DND-41 (cell line): ENCODE data around the gene C2CD4A.

Experiments used
- EZH2 ChIP-seq: IDR thresholded peaks from 3 replicates; pipeline ENCODE4 v1.6.1; 2012; ENCODE audit warnings: borderline replicate concordance, low read depth, mild to moderate bottlenecking, moderate library complexity, low read length, inconsistent platforms; ENCODE audit not compliant: severe bottlenecking
- TF ChIP-seq, protein P1 (sequence below): IDR thresholded peaks from 2 replicates; pipeline ENCODE4 v1.5.1; 2012; ENCODE audit warnings: borderline replicate concordance, low read length, moderate library complexity, mild to moderate bottlenecking; ENCODE audit not compliant: poor library complexity, severe bottlenecking; ENCODE audit errors: extremely low read depth

- no peak for TF ChIP-seq EZH2
- TF ChIP-seq, protein P1, sequence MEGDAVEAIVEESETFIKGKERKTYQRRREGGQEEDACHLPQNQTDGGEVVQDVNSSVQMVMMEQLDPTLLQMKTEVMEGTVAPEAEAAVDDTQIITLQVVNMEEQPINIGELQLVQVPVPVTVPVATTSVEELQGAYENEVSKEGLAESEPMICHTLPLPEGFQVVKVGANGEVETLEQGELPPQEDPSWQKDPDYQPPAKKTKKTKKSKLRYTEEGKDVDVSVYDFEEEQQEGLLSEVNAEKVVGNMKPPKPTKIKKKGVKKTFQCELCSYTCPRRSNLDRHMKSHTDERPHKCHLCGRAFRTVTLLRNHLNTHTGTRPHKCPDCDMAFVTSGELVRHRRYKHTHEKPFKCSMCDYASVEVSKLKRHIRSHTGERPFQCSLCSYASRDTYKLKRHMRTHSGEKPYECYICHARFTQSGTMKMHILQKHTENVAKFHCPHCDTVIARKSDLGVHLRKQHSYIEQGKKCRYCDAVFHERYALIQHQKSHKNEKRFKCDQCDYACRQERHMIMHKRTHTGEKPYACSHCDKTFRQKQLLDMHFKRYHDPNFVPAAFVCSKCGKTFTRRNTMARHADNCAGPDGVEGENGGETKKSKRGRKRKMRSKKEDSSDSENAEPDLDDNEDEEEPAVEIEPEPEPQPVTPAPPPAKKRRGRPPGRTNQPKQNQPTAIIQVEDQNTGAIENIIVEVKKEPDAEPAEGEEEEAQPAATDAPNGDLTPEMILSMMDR = no peak
Observed at GRCh38 chr15:62051166-62051565, 15.6 kb upstream of the C2CD4A start.
